A673 (cell line): ENCODE data around the gene BICC1. TPM values are rescaled to one million over a fixed set of nuclear protein-coding genes. Genes with fewer than 3 reads are reported as not detected.

Source experiments
- BruUV-seq: library from RNA; stranded (reverse); fragments of 400-500 nt; replicated peaks from 2 replicates; lab custom pipeline; 2021; lab: Mats Ljungman, UMichigan
- CTCF ChIA-PET: fragments of 300-600 bp; sonication (Branson Sonifier 250); formaldehyde crosslinking; loops from one replicate; lab custom pipeline; 2022; ENCODE audit warnings: antibody characterized with exemption; lab: Charles Lee
- POLR2A ChIA-PET: fragments of 300-600 bp; sonication (Branson Sonifier 250); formaldehyde crosslinking; loops from one replicate; lab custom pipeline; 2022; ENCODE audit warnings: antibody characterized with exemption; ENCODE audit not compliant: low non-redundant PET; lab: Charles Lee
- DNase-seq: peaks from one replicate; pipeline ENCODE4 v3.0.0-alpha.2; 2015; ENCODE audit warnings: low spot score
- H3K27ac ChIP-seq: fragments of 200-600 bp; sonication (generic); 2 replicates; pipeline ENCODE4 v1.5.1; 2016; ENCODE audit warnings: mixed run types, low read depth, mild to moderate bottlenecking, mixed read lengths, antibody characterized with exemption, low read length; ENCODE audit not compliant: poor library complexity, severe bottlenecking
- H3K27me3 ChIP-seq: fragments of 200-600 bp; sonication (generic); replicated peaks from 2 replicates; pipeline ENCODE4 v1.6.1; 2017; ENCODE audit warnings: mixed run types, low read depth, mild to moderate bottlenecking, mixed read lengths, antibody characterized with exemption, low read length; ENCODE audit not compliant: insufficient read depth, poor library complexity
- H3K36me3 ChIP-seq: fragments of 200-600 bp; sonication (generic); 2 replicates; pipeline ENCODE4 v1.6.1; 2016; ENCODE audit warnings: mixed run types, mild to moderate bottlenecking, mixed read lengths, antibody characterized with exemption, low read length; ENCODE audit not compliant: insufficient read depth, poor library complexity, severe bottlenecking
- H3K4me1 ChIP-seq: fragments of 200-600 bp; sonication (generic); 2 replicates; pipeline ENCODE4 v1.6.1; 2017; ENCODE audit warnings: mixed run types, mild to moderate bottlenecking, mixed read lengths, antibody characterized with exemption, low read length; ENCODE audit not compliant: insufficient read depth, poor library complexity, severe bottlenecking
- H3K4me3 ChIP-seq: fragments of 200-600 bp; sonication (generic); 2 replicates; pipeline ENCODE4 v1.5.1; 2016; ENCODE audit warnings: low read depth, mixed run types, mild to moderate bottlenecking, mixed read lengths, low read length; ENCODE audit not compliant: poor library complexity, severe bottlenecking
- H3K9me3 ChIP-seq: fragments of 200-600 bp; sonication (generic); 2 replicates; pipeline ENCODE4 v1.6.1; 2016; ENCODE audit warnings: mixed run types, low read depth, mild to moderate bottlenecking, mixed read lengths, antibody characterized with exemption, low read length; ENCODE audit not compliant: poor library complexity, severe bottlenecking
- CTCF ChIP-seq: fragments of 300-800, 200-600 bp; sonication (generic); conservative IDR thresholded peaks from 2 replicates; pipeline ENCODE4 v1.5.1; 2017; ENCODE audit warnings: low read depth, mild to moderate bottlenecking, antibody characterized with exemption, low read length, moderate library complexity, mixed read lengths
- EZH2 ChIP-seq: fragments of 200-600 bp; sonication (generic); IDR thresholded peaks from 2 replicates; pipeline ENCODE4 v1.6.1; 2017; ENCODE audit warnings: borderline replicate concordance, low read depth, mild to moderate bottlenecking, mixed read lengths, antibody characterized with exemption, low read length; ENCODE audit not compliant: poor library complexity, severe bottlenecking
- intact Hi-C: fragments of 100-400 bp; cut with micrococcal nuclease; formaldehyde crosslinking; loops from one replicate; pipeline ENCODE4 v1.10.0; 2022; ENCODE audit not compliant: unreplicated experiment
- total RNA-seq: library from RNA; stranded (reverse); gene quantifications from 2 replicates; pipeline ENCODE4 v1.2.3, GENCODE V29; 2021

Gene BICC1
- total RNA-seq, 1 experiment from 2014 or later: 1.6 TPM

DNA sequence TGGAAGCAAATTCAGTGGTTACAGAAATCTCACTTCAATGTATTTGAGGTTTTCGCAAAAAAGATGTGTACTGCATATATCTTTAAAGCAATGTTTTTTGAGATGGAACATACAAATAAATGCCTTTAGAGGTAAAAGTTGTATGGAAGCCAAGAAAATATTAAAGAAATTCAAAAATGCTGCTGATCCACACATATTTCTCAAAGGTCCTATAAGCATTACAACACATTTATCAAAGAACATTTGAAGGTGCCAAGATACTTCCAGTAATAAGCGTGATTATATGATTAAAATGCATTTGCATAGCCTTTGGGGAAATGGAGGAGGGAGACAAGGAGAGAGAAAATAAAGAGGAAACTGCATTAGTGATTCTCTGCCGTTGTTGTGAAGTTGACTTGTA lies 260.1 kb downstream of the BICC1 start:
- ChIA-PET CTCF (no interaction called here), POLR2A (no interaction called here)
- no peak overlapping the region for H3K4me3 ChIP-seq
- DNase-seq: no peak
- no peaks in the 10 kb centered on the region for H3K4me1 ChIP-seq
- no peak for TF ChIP-seq EZH2
- TF ChIP-seq CTCF: no peak
- no TSS peak for BruUV-seq
- no peaks in the 10 kb centered on the region for H3K27me3 ChIP-seq
- no peaks in the 10 kb centered on the region for H3K9me3 ChIP-seq
- H3K27ac ChIP-seq: no peak overlapping the region
- H3K36me3 ChIP-seq: no peaks in the 10 kb centered on the region
- intact Hi-C loops: loop anchor here (10.0 kb wide), 1 partner anchor 358 kb away; no protein-coding TSS in a partner anchor

DNA sequence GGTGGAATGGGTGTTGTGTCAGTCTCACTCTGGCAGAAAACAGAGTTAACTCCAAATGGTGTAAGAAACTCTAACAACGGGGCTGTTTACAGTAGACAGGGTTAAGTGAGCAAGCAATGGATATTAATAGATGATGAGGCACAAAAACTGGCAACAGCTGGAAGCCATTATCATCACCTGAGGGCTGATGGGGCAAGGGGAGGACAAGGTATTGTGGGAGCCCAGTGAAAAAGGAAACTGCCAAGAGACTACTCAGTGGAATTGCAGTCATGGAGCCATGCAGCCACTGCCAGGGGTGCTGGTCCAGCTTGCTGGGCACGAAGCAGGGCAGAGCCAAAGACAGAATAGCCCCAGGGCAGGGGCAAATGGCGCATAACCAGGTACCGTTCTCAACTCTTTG lies 260.7 kb downstream of the BICC1 start:
- intact Hi-C loops: loop anchor here (10.0 kb wide), 1 partner anchor 359 kb away; no protein-coding TSS in a partner anchor
- no peaks in the 10 kb centered on the region for H3K9me3 ChIP-seq
- no peaks in the 10 kb centered on the region for H3K27me3 ChIP-seq
- no peaks in the 10 kb centered on the region for H3K36me3 ChIP-seq
- CTCF ChIA-PET: no interaction called here
- H3K27ac ChIP-seq: no peak overlapping the region
- no peaks in the 10 kb centered on the region for H3K4me1 ChIP-seq
- TF ChIP-seq EZH2 (no peak), CTCF (no peak)
- no peak for DNase-seq
- no peak overlapping the region for H3K4me3 ChIP-seq
- POLR2A ChIA-PET: no interaction called here
- no TSS peak for BruUV-seq

DNA sequence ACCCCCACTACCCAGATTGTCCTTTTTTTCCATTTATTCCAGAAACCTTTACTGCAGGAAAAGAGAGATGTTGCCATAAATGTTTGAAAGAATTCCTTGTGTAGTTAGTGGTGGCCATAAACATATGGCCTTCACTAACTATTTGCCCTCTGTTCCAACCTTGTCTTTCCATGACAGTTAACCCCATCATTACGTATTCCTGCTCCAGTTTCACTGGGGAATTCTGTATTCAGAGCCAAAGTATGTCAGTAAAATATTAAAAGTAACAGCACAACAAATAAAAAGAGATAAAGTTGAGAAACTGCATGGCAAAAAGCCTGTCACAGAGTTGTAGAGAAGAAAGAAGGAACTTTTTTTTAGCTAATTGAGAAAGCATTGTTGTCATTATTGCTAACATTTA lies 261.3 kb downstream of the BICC1 start:
- Histone ChIP-seq H3K9me3 (no peaks in the 10 kb centered on the region), H3K4me1 (no peaks in the 10 kb centered on the region), H3K4me3 (no peak overlapping the region), H3K36me3 (no peaks in the 10 kb centered on the region), H3K27ac (no peak overlapping the region), H3K27me3 (no peaks in the 10 kb centered on the region)
- TF ChIP-seq EZH2 (no peak), CTCF (no peak)
- ChIA-PET POLR2A (no interaction called here), CTCF (no interaction called here)
- intact Hi-C loops: loop anchor here (10.0 kb wide), 1 partner anchor 359 kb away; no protein-coding TSS in a partner anchor
- no peak for DNase-seq
- no TSS peak for BruUV-seq
